RWPE2 (cell line): ENCODE measurements around the gene TUBAL3.

Source experiments
- ATAC-seq: fragments of 200-7000 bp; cut with Tn5 transposase; 3 replicates; pipeline ENCODE4 v1.9.1; 2021; ENCODE audit warnings: low read depth
- DNase-seq: peaks from one replicate; pipeline ENCODE4 v3.0.0-alpha.2; 2020; ENCODE audit warnings: low spot score
- H3K27ac ChIP-seq: fragments of 450-650 bp; 2 replicates; pipeline ENCODE4 v1.5.1; 2017; ENCODE audit warnings: mild to moderate bottlenecking; ENCODE audit not compliant: poor library complexity, severe bottlenecking
- H3K27me3 ChIP-seq: fragments of 250-450 bp; sonication (Bioruptor Pico); 2 replicates; pipeline ENCODE4 v1.5.1; 2021; ENCODE audit warnings: mild to moderate bottlenecking, moderate library complexity; ENCODE audit not compliant: insufficient read depth, poor library complexity, severe bottlenecking
- H3K36me3 ChIP-seq: fragments of 250-450 bp; sonication (Bioruptor Pico); 2 replicates; pipeline ENCODE4 v1.5.1; 2020; ENCODE audit warnings: low read depth, mild to moderate bottlenecking, moderate library complexity
- H3K4me1 ChIP-seq: fragments of 250-450 bp; sonication (Bioruptor Pico); 2 replicates; pipeline ENCODE4 v1.5.1; 2021; ENCODE audit warnings: mild to moderate bottlenecking, moderate library complexity; ENCODE audit not compliant: insufficient read depth, poor library complexity, severe bottlenecking
- H3K4me3 ChIP-seq: fragments of 250-450 bp; sonication (Bioruptor Pico); 2 replicates; pipeline ENCODE4 v1.5.1; 2021; ENCODE audit warnings: mild to moderate bottlenecking, moderate library complexity; ENCODE audit not compliant: severe bottlenecking
- H3K9me3 ChIP-seq: fragments of 250-450 bp; sonication (Bioruptor Pico); 2 replicates; pipeline ENCODE4 v1.5.1; 2021; ENCODE audit warnings: mild to moderate bottlenecking, moderate library complexity; ENCODE audit not compliant: severe bottlenecking
- TF ChIP-seq, protein P1 (sequence below): fragments of 450-650 bp; IDR thresholded peaks from one replicate; pipeline ENCODE4 v1.5.1; 2017; ENCODE audit warnings: mild to moderate bottlenecking, moderate library complexity; ENCODE audit not compliant: poor library complexity, severe bottlenecking

TUBAL3 gene

GRCh38 chr10:5441106-5441505 is 36.5 kb upstream of the TUBAL3 start:
- peaks cover 10% of the 10 kb centered on the region for H3K4me1 ChIP-seq
- H3K27ac ChIP-seq: no peak overlapping the region
- ATAC-seq: no peak

DNA sequence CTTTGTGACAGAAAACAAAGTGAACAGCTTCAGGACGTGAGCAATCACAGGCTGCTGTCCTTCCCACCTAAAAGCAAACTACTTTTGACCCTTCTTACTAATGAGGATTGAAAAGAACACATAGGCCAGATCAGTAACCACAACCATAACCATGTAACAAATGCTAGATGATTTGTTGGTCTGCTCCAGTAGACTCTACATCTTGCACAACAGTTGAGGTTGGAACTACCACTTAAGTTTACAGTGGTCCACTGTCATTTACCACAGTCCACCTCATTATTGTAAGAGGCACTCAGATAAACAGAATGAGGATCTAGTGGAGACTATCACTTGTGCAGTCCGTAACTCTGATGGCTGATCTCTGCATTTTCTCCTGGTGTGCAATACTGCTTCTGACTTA is 35.6 kb upstream of the TUBAL3 start:
- H3K27me3 ChIP-seq: no peaks in the 10 kb centered on the region
- H3K36me3 ChIP-seq: peaks cover 28% of the 10 kb centered on the region
- H3K27ac ChIP-seq: no peak overlapping the region
- H3K4me1 ChIP-seq: peaks cover under 1% of the 10 kb centered on the region
- H3K4me3 ChIP-seq: no peak overlapping the region
- no peak for ATAC-seq
- H3K9me3 ChIP-seq: no peaks in the 10 kb centered on the region
- TF ChIP-seq, protein P1, sequence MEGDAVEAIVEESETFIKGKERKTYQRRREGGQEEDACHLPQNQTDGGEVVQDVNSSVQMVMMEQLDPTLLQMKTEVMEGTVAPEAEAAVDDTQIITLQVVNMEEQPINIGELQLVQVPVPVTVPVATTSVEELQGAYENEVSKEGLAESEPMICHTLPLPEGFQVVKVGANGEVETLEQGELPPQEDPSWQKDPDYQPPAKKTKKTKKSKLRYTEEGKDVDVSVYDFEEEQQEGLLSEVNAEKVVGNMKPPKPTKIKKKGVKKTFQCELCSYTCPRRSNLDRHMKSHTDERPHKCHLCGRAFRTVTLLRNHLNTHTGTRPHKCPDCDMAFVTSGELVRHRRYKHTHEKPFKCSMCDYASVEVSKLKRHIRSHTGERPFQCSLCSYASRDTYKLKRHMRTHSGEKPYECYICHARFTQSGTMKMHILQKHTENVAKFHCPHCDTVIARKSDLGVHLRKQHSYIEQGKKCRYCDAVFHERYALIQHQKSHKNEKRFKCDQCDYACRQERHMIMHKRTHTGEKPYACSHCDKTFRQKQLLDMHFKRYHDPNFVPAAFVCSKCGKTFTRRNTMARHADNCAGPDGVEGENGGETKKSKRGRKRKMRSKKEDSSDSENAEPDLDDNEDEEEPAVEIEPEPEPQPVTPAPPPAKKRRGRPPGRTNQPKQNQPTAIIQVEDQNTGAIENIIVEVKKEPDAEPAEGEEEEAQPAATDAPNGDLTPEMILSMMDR: no peak
- no peak for DNase-seq

More at GRCh38 chr10:5441106-5441505, 36.5 kb upstream of the TUBAL3 start:
- Histone ChIP-seq H3K4me3 (no peak overlapping the region), H3K36me3 (peaks cover 33% of the 10 kb centered on the region), H3K27me3 (no peaks in the 10 kb centered on the region), H3K9me3 (no peaks in the 10 kb centered on the region)
- TF ChIP-seq, protein P1: no peak
- DNase-seq: no peak

- H3K27ac ChIP-seq: no peak overlapping the region
- peaks cover 2% of the 10 kb centered on the region for H3K9me3 ChIP-seq
- TF ChIP-seq, protein P1: no peak
- no peak overlapping the region for H3K4me3 ChIP-seq
- peaks cover 36% of the 10 kb centered on the region for H3K36me3 ChIP-seq
- H3K4me1 ChIP-seq: no peaks in the 10 kb centered on the region
- no peak for DNase-seq
- ATAC-seq: no peak
- H3K27me3 ChIP-seq: no peaks in the 10 kb centered on the region
Measured at GRCh38 chr10:5435328-5435727, 30.7 kb upstream of the TUBAL3 start.

GRCh38 chr10:5434017-5434753 is 29.6 kb upstream of the TUBAL3 start:
- Histone ChIP-seq H3K27ac (no peak overlapping the region), H3K4me3 (no peak overlapping the region), H3K9me3 (peaks cover 2% of the 10 kb centered on the region), H3K36me3 (peaks cover 47% of the 10 kb centered on the region), H3K27me3 (no peaks in the 10 kb centered on the region), H3K4me1 (no peaks in the 10 kb centered on the region)
- TF ChIP-seq, protein P1: peak; percentile 87
- no peak for DNase-seq
- peak; percentile 61; the same call in 2 of the 3 replicates for ATAC-seq

- ATAC-seq (no peak), DNase-seq (no peak)
- no peaks in the 10 kb centered on the region for H3K4me1 ChIP-seq
- H3K4me3 ChIP-seq: no peak overlapping the region
- no peak overlapping the region for H3K27ac ChIP-seq
- TF ChIP-seq, protein P1: no peak
- peaks cover 2% of the 10 kb centered on the region for H3K9me3 ChIP-seq
- no peaks in the 10 kb centered on the region for H3K27me3 ChIP-seq
- peaks cover 47% of the 10 kb centered on the region for H3K36me3 ChIP-seq
Measured at GRCh38 chr10:5433182-5433581, 28.6 kb upstream of the TUBAL3 start.
